ENCODE results near the gene ELK4.

DNA sequence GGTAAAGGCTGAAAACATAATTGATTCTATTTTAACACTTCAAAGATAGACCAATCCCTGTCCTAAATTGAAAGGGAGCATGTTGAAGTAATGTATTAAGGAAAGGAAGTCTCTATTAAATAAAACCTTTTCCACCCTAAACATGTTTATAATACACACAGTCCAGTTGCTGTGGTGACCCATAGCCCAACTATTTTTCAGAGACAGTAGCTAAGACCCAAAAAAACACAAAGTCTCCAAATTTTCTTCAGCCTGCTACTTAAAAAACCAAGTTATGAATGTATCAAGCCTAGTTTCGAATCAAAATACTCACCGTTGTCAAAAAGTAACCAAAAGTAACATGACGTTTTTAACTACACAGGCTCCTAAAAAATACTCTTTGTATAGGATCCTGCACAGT lies 1.6 kb downstream of the ELK4 start:
- TF ChIP-seq, protein P1, sequence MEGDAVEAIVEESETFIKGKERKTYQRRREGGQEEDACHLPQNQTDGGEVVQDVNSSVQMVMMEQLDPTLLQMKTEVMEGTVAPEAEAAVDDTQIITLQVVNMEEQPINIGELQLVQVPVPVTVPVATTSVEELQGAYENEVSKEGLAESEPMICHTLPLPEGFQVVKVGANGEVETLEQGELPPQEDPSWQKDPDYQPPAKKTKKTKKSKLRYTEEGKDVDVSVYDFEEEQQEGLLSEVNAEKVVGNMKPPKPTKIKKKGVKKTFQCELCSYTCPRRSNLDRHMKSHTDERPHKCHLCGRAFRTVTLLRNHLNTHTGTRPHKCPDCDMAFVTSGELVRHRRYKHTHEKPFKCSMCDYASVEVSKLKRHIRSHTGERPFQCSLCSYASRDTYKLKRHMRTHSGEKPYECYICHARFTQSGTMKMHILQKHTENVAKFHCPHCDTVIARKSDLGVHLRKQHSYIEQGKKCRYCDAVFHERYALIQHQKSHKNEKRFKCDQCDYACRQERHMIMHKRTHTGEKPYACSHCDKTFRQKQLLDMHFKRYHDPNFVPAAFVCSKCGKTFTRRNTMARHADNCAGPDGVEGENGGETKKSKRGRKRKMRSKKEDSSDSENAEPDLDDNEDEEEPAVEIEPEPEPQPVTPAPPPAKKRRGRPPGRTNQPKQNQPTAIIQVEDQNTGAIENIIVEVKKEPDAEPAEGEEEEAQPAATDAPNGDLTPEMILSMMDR (IDR thresholded peaks at IDR 0.05), result no peak
- no peak for TF ChIP-seq RAD21 (IDR thresholded peaks at IDR 0.05; ENCODE audit: low read length)

Data from SK-N-SH (cell line).